H1 (cell line): ENCODE results near the gene GSTT2. TPM values are rescaled to one million over a fixed set of nuclear protein-coding genes. Genes with fewer than 3 reads are reported as not detected.

Experiments used
- CTCF ChIA-PET: fragments of 300-600 bp; sonication (Branson Sonifier 250); formaldehyde crosslinking; loops from one replicate; lab custom pipeline; 2021; ENCODE audit not compliant: partially characterized antibody; lab: Charles Lee
- POLR2A ChIA-PET: fragments of 300-600 bp; sonication (Branson Sonifier 250); formaldehyde crosslinking; loops from one replicate; lab custom pipeline; 2021; ENCODE audit warnings: inconsistent platforms; ENCODE audit not compliant: partially characterized antibody; lab: Charles Lee
- DNase-seq, 2 experiments: peaks; one replicate each; pipeline versions ENCODE4 v3.0.0 to v3.0.0-alpha.2; 2010 to 2022; ENCODE audit warnings: low spot score in 2 of 2, low read depth in 1 of 2, mixed read lengths in 1 of 2
- FAIRE-seq: peaks from 2 replicates; lab custom pipeline; 2011; peaks lifted over from hg19 to GRCh38; lab: Jason Lieb, UNC
- H2AFZ ChIP-seq: 2 replicates; pipeline ENCODE4 v1.8.1; 2012; ENCODE audit warnings: low read length, inconsistent platforms
- H2AK5ac ChIP-seq: 2 replicates; pipeline ENCODE4 v1.6.1; 2013; ENCODE audit warnings: low read depth, low read length
- H2BK120ac ChIP-seq: replicated peaks from 2 replicates; pipeline ENCODE3; 2013; ENCODE audit warnings: low read depth, low read length, inconsistent platforms
- H2BK12ac ChIP-seq: 2 replicates; pipeline ENCODE4 v1.6.1; 2013; ENCODE audit warnings: low read depth, low read length
- H2BK15ac ChIP-seq: 2 replicates; pipeline ENCODE4 v1.6.1; 2013; ENCODE audit warnings: low read length
- H2BK20ac ChIP-seq: 2 replicates; pipeline ENCODE4 v1.6.1; 2013; ENCODE audit warnings: low read length
- H2BK5ac ChIP-seq: 2 replicates; pipeline ENCODE4 v1.6.1; 2013; ENCODE audit warnings: low read depth, low read length
- H3K14ac ChIP-seq: 2 replicates; pipeline ENCODE4 v1.6.1; 2013; ENCODE audit warnings: inconsistent platforms; ENCODE audit not compliant: insufficient read length
- H3K18ac ChIP-seq: 2 replicates; pipeline ENCODE4 v1.6.1; 2013; ENCODE audit warnings: low read length; ENCODE audit errors: extremely low read depth
- H3K23ac ChIP-seq: 2 replicates; pipeline ENCODE4 v1.6.1; 2013; ENCODE audit warnings: inconsistent platforms; ENCODE audit not compliant: insufficient read length
- H3K23me2 ChIP-seq: 2 replicates; pipeline ENCODE4 v1.6.1; 2013; ENCODE audit warnings: low read depth, low read length
- H3K27ac ChIP-seq: 2 replicates; pipeline ENCODE4 v1.6.1; 2011; ENCODE audit warnings: low read depth, low read length, inconsistent platforms
- H3K27me3 ChIP-seq, 4 experiments: replicated peaks in 1 of 4; 1 replicate in 1 of 4; 2 replicates in 3 of 4; pipeline versions ENCODE4 v1.6.1 to v1.8.1; 2011 to 2013; ENCODE audit warnings: low read length in 3 of 4, mild to moderate bottlenecking in 3 of 4, inconsistent platforms in 2 of 4, mixed read lengths in 2 of 4, moderate library complexity in 1 of 4; ENCODE audit not compliant: control insufficient read depth in 3 of 4, insufficient read depth in 3 of 4; ENCODE audit errors: extremely low read depth in 1 of 4
- H3K36me3 ChIP-seq, 4 experiments: 2 replicates each; pipeline versions ENCODE4 v1.6.1 to v1.8.1; 2011 to 2013; ENCODE audit warnings: mild to moderate bottlenecking in 4 of 4, low read length in 3 of 4, moderate library complexity in 2 of 4, control low read depth in 1 of 4, inconsistent platforms in 1 of 4; ENCODE audit not compliant: insufficient read depth in 4 of 4, control insufficient read depth in 2 of 4
- H3K4ac ChIP-seq: replicated peaks from 2 replicates; pipeline ENCODE3; 2013; ENCODE audit warnings: low read length, low read depth, mixed read lengths, inconsistent platforms; ENCODE audit not compliant: insufficient read length
- H3K4me1 ChIP-seq, 4 experiments: replicated peaks in 1 of 4; 1 replicate in 1 of 4; 2 replicates in 3 of 4; pipeline versions ENCODE4 v1.6.1 to v1.8.1; 2011 to 2013; ENCODE audit warnings: low read length in 3 of 4, inconsistent platforms in 2 of 4, mixed read lengths in 1 of 4; ENCODE audit not compliant: insufficient read depth in 4 of 4, control insufficient read depth in 3 of 4
- H3K4me2 ChIP-seq, 2 experiments: 2 replicates each; pipeline versions ENCODE4 v1.6.1 to v1.8.1; 2011 to 2013; ENCODE audit warnings: low read depth in 2 of 2, low read length in 2 of 2, control low read depth in 1 of 2, inconsistent platforms in 1 of 2, mild to moderate bottlenecking in 1 of 2; ENCODE audit not compliant: insufficient read depth in 1 of 2
- H3K4me3 ChIP-seq, 4 experiments: fragments of 200-600, 300-600 bp in 1 of 4; sonication (generic), shearing (Covaris generic), sonication (Bioruptor Twin) in 1 of 4; 2 replicates each; pipeline versions ENCODE4 v1.5.1 to v1.8.1; 2011 to 2016; ENCODE audit warnings: low read length in 4 of 4, low read depth in 3 of 4, control low read depth in 2 of 4, inconsistent platforms in 2 of 4, mild to moderate bottlenecking in 2 of 4, mixed read lengths in 1 of 4, moderate library complexity in 1 of 4; ENCODE audit not compliant: insufficient read depth in 2 of 4; ENCODE audit errors: extremely low read depth in 1 of 4
- H3K56ac ChIP-seq: replicated peaks from 2 replicates; pipeline ENCODE3; 2013; ENCODE audit warnings: low read depth, mild to moderate bottlenecking, mixed read lengths, low read length, inconsistent platforms; ENCODE audit not compliant: insufficient read length
- H3K79me1 ChIP-seq: 2 replicates; pipeline ENCODE4 v1.6.1; 2013; ENCODE audit warnings: low read depth, low read length, control low read depth
- H3K79me2 ChIP-seq, 2 experiments: 2 replicates each; pipeline versions ENCODE4 v1.6.1 to v1.8.1; 2012 to 2013; ENCODE audit warnings: low read length in 2 of 2, mild to moderate bottlenecking in 2 of 2, inconsistent platforms in 1 of 2; ENCODE audit not compliant: insufficient read depth in 2 of 2, control insufficient read depth in 1 of 2
- H3K9ac ChIP-seq, 4 experiments: replicated peaks in 1 of 4; 1 replicate in 1 of 4; 2 replicates in 3 of 4; pipeline versions ENCODE4 v1.6.1 to v1.8.1; 2011 to 2013; ENCODE audit warnings: low read depth in 3 of 4, low read length in 3 of 4, control low read depth in 2 of 4, mild to moderate bottlenecking in 2 of 4, moderate library complexity in 2 of 4, inconsistent platforms in 1 of 4; ENCODE audit errors: extremely low read depth in 1 of 4
- H3K9me3 ChIP-seq, 2 experiments: 2 replicates each; pipeline versions ENCODE4 v1.6.1 to v1.8.1; 2012 to 2013; ENCODE audit warnings: mild to moderate bottlenecking in 2 of 2, moderate library complexity in 2 of 2, control low read depth in 1 of 2, inconsistent platforms in 1 of 2, low read depth in 1 of 2, low read length in 1 of 2, mixed read lengths in 1 of 2; ENCODE audit not compliant: insufficient read depth in 2 of 2
- H4K20me1 ChIP-seq, 2 experiments: replicated peaks in 1 of 2; 2 replicates each; pipeline versions ENCODE3 to v1.8.1; 2011 to 2013; ENCODE audit warnings: inconsistent platforms in 2 of 2, low read length in 2 of 2, mild to moderate bottlenecking in 1 of 2; ENCODE audit not compliant: insufficient read depth in 2 of 2, control insufficient read depth in 1 of 2
- H4K5ac ChIP-seq: 2 replicates; pipeline ENCODE4 v1.6.1; 2013; ENCODE audit warnings: low read length, low read depth, mixed read lengths, inconsistent platforms; ENCODE audit not compliant: insufficient read length
- H4K8ac ChIP-seq: 2 replicates; pipeline ENCODE4 v1.8.0; 2013; ENCODE audit warnings: mild to moderate bottlenecking, moderate library complexity, low read length, inconsistent platforms; ENCODE audit not compliant: insufficient read depth; ENCODE audit errors: extremely low read depth
- H4K91ac ChIP-seq: replicated peaks from 2 replicates; pipeline ENCODE3; 2013; ENCODE audit warnings: low read length, mixed read lengths, inconsistent platforms; ENCODE audit not compliant: insufficient read length
- CTBP2 ChIP-seq: IDR thresholded peaks from 2 replicates; pipeline ENCODE4 v1.7.0; 2011; ENCODE audit warnings: borderline replicate concordance, mild to moderate bottlenecking, moderate library complexity, mixed read lengths, low read length; ENCODE audit not compliant: insufficient read depth, insufficient read length
- HDAC6 ChIP-seq: IDR thresholded peaks from one replicate; pipeline ENCODE4 v1.7.1; 2012; ENCODE audit warnings: low read depth, mild to moderate bottlenecking, inconsistent platforms, low read length, moderate library complexity
- KDM1A ChIP-seq: fragments of 200-600, 300-600 bp; sonication (generic); IDR thresholded peaks from 2 replicates; pipeline ENCODE4 v1.7.1; 2016; ENCODE audit warnings: mild to moderate bottlenecking, low read length, borderline replicate concordance
- KDM4A ChIP-seq: IDR thresholded peaks from one replicate; pipeline ENCODE4 v1.7.1; 2012; ENCODE audit warnings: low read depth, mild to moderate bottlenecking, moderate library complexity, low read length, inconsistent platforms; ENCODE audit not compliant: severe bottlenecking
- MAFK ChIP-seq: IDR thresholded peaks from 2 replicates; pipeline ENCODE4 v1.6.1; 2012; ENCODE audit warnings: low read depth, mild to moderate bottlenecking, improper control_type of control experiment, low read length
- RBBP5 ChIP-seq: IDR thresholded peaks from 2 replicates; pipeline ENCODE4 v1.7.1; 2012; ENCODE audit warnings: low read depth, mild to moderate bottlenecking, inconsistent platforms, low read length, moderate library complexity, borderline replicate concordance
- SP1 ChIP-seq: IDR thresholded peaks from 2 replicates; pipeline ENCODE4 v1.6.1; 2011; ENCODE audit warnings: low read depth, low read length
- SP4 ChIP-seq: IDR thresholded peaks from 2 replicates; pipeline ENCODE4 v1.6.1; 2012; ENCODE audit warnings: low read length, inconsistent platforms
- SUZ12 ChIP-seq: fragments of 200-600 bp; sonication (generic); IDR thresholded peaks from 2 replicates; pipeline ENCODE4 v1.6.1; 2012; ENCODE audit warnings: mild to moderate bottlenecking, inconsistent platforms, low read length, moderate library complexity, mixed read lengths
- TBP ChIP-seq: IDR thresholded peaks from 2 replicates; pipeline ENCODE4 v1.6.1; 2011; ENCODE audit warnings: low read depth, low read length, improper control_type of control experiment
- WGBS, 2 experiments: shearing (Covaris generic) in 1 of 2; methylation state at CpG; one replicate each; pipeline versions ENCODE4 v1.1.6 to v1.1.7; 2013 to 2015; ENCODE audit warnings: low lambda C conversion rate in 2 of 2, mixed read lengths in 2 of 2, inconsistent platforms in 1 of 2, low coverage in 1 of 2, missing lambda C conversion rate in 1 of 2; ENCODE audit not compliant: insufficient replicate concordance in 2 of 2, insufficient coverage in 1 of 2, insufficient read length in 1 of 2; ENCODE audit errors: extremely low coverage in 1 of 2, missing lambda C conversion rate in 1 of 2; 5-methylcytosine and 5-hydroxymethylcytosine counted together
- polyA plus RNA-seq, 7 experiments: library from polyadenylated mRNA; depleted of rRNA in 3 of 7; stranded (reverse) in 5 of 7; unstranded in 2 of 7; fragments of >200 nt in 5 of 7; fragments of 200-250 nt in 2 of 7; gene quantifications; 1 replicate in 5 of 7; 2 replicates in 1 of 7; 4 replicates in 1 of 7; pipeline versions ENCODE4 v1.2.1 to v1.2.3, GENCODE V29; 2011 to 2013; ENCODE audit warnings: missing spikeins in 2 of 7, mixed read lengths in 2 of 7
- total RNA-seq: library from RNA; stranded (reverse); fragmentation: NEBNext Ultra II Directional; extraction: Animal tissue kit (Norgen Biotek cat#: 25700); gene quantifications from 2 replicates; pipeline ENCODE4 v1.2.1, GENCODE V29; 2021
- TF ChIP-seq, protein P1 (sequence below), 3 experiments: IDR thresholded peaks; 1 replicate in 2 of 3; 2 replicates in 1 of 3; pipeline versions ENCODE4 v1.5.1 to v1.6.1; 2011; ENCODE audit warnings: low read length in 3 of 3, mild to moderate bottlenecking in 3 of 3, inconsistent platforms in 2 of 3, low read depth in 1 of 3, moderate library complexity in 1 of 3; ENCODE audit not compliant: insufficient read depth in 1 of 3; ENCODE audit errors: control extremely low read depth in 1 of 3

Gene GSTT2
- total and polyA plus RNA-seq, 2 of the 8 experiments (the other 6 are each of a cell fraction or from before 2014, with no cell fraction given), result 1.1 to 1.5 TPM

DNA sequence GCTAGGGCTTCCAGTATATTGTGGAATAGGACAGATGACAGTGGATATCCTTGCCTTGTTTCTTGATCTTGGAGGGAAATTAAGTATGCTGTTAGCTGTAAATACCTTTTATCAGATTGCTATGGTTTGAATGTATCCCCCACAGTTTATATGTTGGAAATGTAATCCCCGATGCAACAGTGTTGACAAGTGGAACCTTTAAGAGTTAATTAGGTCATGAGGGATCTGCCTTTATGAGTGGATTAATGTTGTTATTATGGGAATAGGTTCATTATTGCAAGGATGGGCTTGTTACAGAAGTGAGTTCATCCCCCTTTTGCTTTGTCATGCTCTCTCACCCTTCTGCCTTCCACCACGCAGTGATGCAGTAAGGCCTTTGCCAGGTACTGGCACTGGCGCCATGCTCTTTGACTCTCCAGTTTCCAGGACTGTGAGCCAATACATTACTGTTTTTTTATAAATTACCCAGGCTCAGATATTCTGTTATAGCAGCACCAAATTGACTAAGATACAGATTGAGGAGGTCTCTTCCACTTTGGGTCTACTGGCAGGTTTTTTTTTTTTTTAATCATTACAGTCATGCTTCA, 47.5 kb downstream of the GSTT2 start:
- no peak overlapping the region for H2AK5ac ChIP-seq
- no peak overlapping the region for H2BK120ac ChIP-seq
- H3K4me3 ChIP-seq, result no peak overlapping the region
- no peak overlapping the region for H2BK12ac ChIP-seq
- H3K27me3 ChIP-seq, result no peaks in the 10 kb centered on the region
- H2AFZ ChIP-seq, result no peak overlapping the region
- peaks cover 14% of the 10 kb centered on the region for H3K79me1 ChIP-seq
- no peak overlapping the region for H3K23ac ChIP-seq
- H3K56ac ChIP-seq, result no peak overlapping the region
- POLR2A ChIA-PET, result no interaction called here
- H3K18ac ChIP-seq, result no peak overlapping the region
- H4K8ac ChIP-seq, result no peak overlapping the region
- CTCF ChIA-PET, result interaction anchor here (1.3 to 1.4 kb wide), 2 partner anchors 15 to 17 kb away, joined by 3 to 4 read pairs; no protein-coding TSS in a partner anchor
- no peaks in the 10 kb centered on the region for H3K23me2 ChIP-seq
- H3K9ac ChIP-seq, result no peak overlapping the region
- no peak for DNase-seq
- no peaks in the 10 kb centered on the region for H3K36me3 ChIP-seq
- H4K91ac ChIP-seq, result no peak overlapping the region
- no peak overlapping the region for H3K4ac ChIP-seq
- WGBS, 2 experiments, result 95% methylated on average over 3 of the region's 3 CpGs; no CpG with 5 or more reads in 1 of the 2 experiments
- H3K9me3 ChIP-seq, result no peaks in the 10 kb centered on the region
- no peak overlapping the region for H4K5ac ChIP-seq
- no peak overlapping the region for H2BK5ac ChIP-seq
- H2BK20ac ChIP-seq, result no peak overlapping the region
- FAIRE-seq, result no peak
- H2BK15ac ChIP-seq, result no peak overlapping the region
- H3K79me2 ChIP-seq, result peaks cover 0 to 82% of the 10 kb centered on the region in 2 experiments; a peak in 2 of 4 replicates
- no peak overlapping the region for H3K4me2 ChIP-seq
- H3K14ac ChIP-seq, result no peak overlapping the region
- no peak overlapping the region for H3K27ac ChIP-seq
- peaks cover 0 to 1% of the 10 kb centered on the region in 2 experiments for H4K20me1 ChIP-seq
- H3K4me1 ChIP-seq, result no peaks in the 10 kb centered on the region; a peak in 1 of 7 replicates
- TF ChIP-seq CTBP2 (no peak), RBBP5 (no peak), KDM4A (no peak), SUZ12 (no peak), MAFK (no peak), TBP (no peak), SP1 (no peak), SP4 (no peak), KDM1A (no peak), HDAC6 (no peak)
- TF ChIP-seq, protein P1, sequence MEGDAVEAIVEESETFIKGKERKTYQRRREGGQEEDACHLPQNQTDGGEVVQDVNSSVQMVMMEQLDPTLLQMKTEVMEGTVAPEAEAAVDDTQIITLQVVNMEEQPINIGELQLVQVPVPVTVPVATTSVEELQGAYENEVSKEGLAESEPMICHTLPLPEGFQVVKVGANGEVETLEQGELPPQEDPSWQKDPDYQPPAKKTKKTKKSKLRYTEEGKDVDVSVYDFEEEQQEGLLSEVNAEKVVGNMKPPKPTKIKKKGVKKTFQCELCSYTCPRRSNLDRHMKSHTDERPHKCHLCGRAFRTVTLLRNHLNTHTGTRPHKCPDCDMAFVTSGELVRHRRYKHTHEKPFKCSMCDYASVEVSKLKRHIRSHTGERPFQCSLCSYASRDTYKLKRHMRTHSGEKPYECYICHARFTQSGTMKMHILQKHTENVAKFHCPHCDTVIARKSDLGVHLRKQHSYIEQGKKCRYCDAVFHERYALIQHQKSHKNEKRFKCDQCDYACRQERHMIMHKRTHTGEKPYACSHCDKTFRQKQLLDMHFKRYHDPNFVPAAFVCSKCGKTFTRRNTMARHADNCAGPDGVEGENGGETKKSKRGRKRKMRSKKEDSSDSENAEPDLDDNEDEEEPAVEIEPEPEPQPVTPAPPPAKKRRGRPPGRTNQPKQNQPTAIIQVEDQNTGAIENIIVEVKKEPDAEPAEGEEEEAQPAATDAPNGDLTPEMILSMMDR (IDR thresholded peaks at IDR 0.05; ENCODE audit: control extremely low read depth in 1 of 3, insufficient read depth in 1 of 3, low read depth in 1 of 3, low read length in 3 of 3), result no peak
